A549 treated with AZD9567 at 1 μM for 4 hours (cell line): ENCODE measurements around the gene C1QTNF8. TPM values are rescaled to one million over a fixed set of nuclear protein-coding genes. Genes with fewer than 3 reads are reported as not detected.

ENCODE experiments used
- total RNA-seq: library from RNA; stranded (reverse); fragments of 200-300 nt; extraction: Qiagen RNA extraction; gene quantifications from 5 replicates; pipeline ENCODE4 v1.2.3, GENCODE V29; 2022; ENCODE audit not compliant: insufficient read depth

Gene C1QTNF8
- not detected in 5 replicates for total RNA-seq

GRCh38 chr16:1096169-1097082, at the start of gene C1QTNF8:
Gene C1QTNF8 (minus strand): TSS chr16:1096244. CDS start chr16:1094922, 1,322 bp downstream.

GRCh38 chr16:1072526-1073261, 23.4 kb downstream of the C1QTNF8 start, which contains the start of gene SSTR5:
Gene SSTR5 (plus strand): TSS chr16:1072747. CDS start chr16:1078869, 6,122 bp downstream.

Other genes starting within 250 kb of the C1QTNF8 start
- 6.9 to 10.7 TPM (median 8.3 TPM) in 5 replicates for gene LMF1, start 125.3 kb downstream of the C1QTNF8 start, total RNA-seq
- 0.63 to 3.1 TPM (median 2.7 TPM) in 5 replicates for gene SOX8, start 114.5 kb downstream of the C1QTNF8 start, total RNA-seq
- 0.12 to 0.18 TPM (median 0.17 TPM) in 4 of 5 replicates, not detected in the other for gene SSTR5, start 23.5 kb downstream of the C1QTNF8 start, total RNA-seq
- gene CACNA1H, start 56.9 kb upstream of the C1QTNF8 start, total RNA-seq, result 10.7 to 14.8 TPM (median 14.3 TPM) in 5 replicates
- gene TPSG1, start 129.0 kb upstream of the C1QTNF8 start, total RNA-seq, result 0.09 TPM in 1 of 5 replicates, not detected in the others
- gene TPSB2, start 133.9 kb upstream of the C1QTNF8 start, total RNA-seq, result 0.06 to 0.07 TPM in 2 of 5 replicates, not detected in the others
- gene TPSAB1, start 144.5 kb upstream of the C1QTNF8 start, total RNA-seq, result 0.07 to 0.13 TPM in 2 of 5 replicates, not detected in the others
- gene TPSD1, start 159.8 kb upstream of the C1QTNF8 start, total RNA-seq, result not detected in 5 replicates
- 159 to 274 TPM (median 175 TPM) in 5 replicates for gene UBE2I, start 213.4 kb upstream of the C1QTNF8 start, total RNA-seq
- 0.98 to 2.9 TPM (median 1.5 TPM) in 5 replicates for gene BAIAP3, start 237.4 kb upstream of the C1QTNF8 start, total RNA-seq